Lower lobe of right lung (tissue), 2 donors: ENCODE results near the gene FOXK1. TPM values are rescaled to one million over a fixed set of nuclear protein-coding genes. Genes with fewer than 3 reads are reported as not detected.

ENCODE experiments used
- ATAC-seq, 2 donors: fragments of 200-7000 bp; cut with Tn5 transposase; one replicate each; pipeline ENCODE4 v1.9.1; 2020 to 2022; ENCODE audit warnings: mild to moderate bottlenecking in 2 of 2, moderate library complexity in 2 of 2
- DNase-seq: peaks from one replicate; pipeline ENCODE4 v3.0.0-alpha.2; 2020
- H3K27ac ChIP-seq: fragments of 200-600 bp; one replicate; pipeline ENCODE4 v1.8.0; 2022
- H3K27me3 ChIP-seq: fragments of 200-600 bp; one replicate; pipeline ENCODE4 v1.8.0; 2022; ENCODE audit warnings: low read depth
- H3K36me3 ChIP-seq: fragments of 200-600 bp; one replicate; pipeline ENCODE4 v1.8.0; 2022; ENCODE audit warnings: mild to moderate bottlenecking
- H3K4me1 ChIP-seq: fragments of 200-600 bp; one replicate; pipeline ENCODE4 v1.8.0; 2022
- H3K4me3 ChIP-seq: fragments of 200-600 bp; one replicate; pipeline ENCODE4 v1.8.0; 2022; ENCODE audit warnings: mild to moderate bottlenecking
- H3K9me3 ChIP-seq: fragments of 200-600 bp; one replicate; pipeline ENCODE4 v1.8.0; 2022
- intact Hi-C: fragments of 100-400 bp; cut with DNase I; formaldehyde crosslinking; loops from one replicate; pipeline ENCODE4 v1.11.0; 2022
- total RNA-seq: library from RNA; stranded (reverse); fragmentation: NEBNext Ultra II Directional; extraction: Animal tissue kit (Norgen Biotek cat#: 25700); gene quantifications from one replicate; pipeline ENCODE4 v1.2.1, GENCODE V29; 2021
- TF ChIP-seq, protein P1 (sequence below): fragments of 200-600 bp; IDR thresholded peaks from one replicate; pipeline ENCODE4 v1.8.0; 2022; ENCODE audit warnings: antibody characterized with exemption, mild to moderate bottlenecking
- donor health status: DM: no; HTN: yes; CAD: no; lungs with severe emphysema.

FOXK1 gene
- total RNA-seq, 1 donor from 2014 or later = 28.8 TPM

DNA sequence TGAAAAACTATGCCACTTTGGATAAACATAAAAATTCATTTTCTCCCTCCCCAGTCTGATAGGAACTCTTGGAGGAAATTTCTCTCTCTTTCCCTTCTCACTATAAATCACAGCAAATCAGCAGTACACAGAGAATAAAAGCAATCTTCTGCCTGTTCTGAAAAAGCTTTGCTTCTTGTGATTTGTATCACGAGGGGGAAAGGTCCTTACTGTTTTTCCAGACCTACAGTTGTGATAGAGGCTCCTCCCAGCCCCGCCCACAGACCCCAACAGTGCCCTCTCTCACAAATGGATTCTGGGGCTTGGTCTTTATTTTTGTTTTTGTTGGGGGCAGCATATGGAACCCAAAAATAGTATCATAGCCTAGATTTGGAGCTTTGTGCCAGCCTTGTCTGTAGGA is 12.2 kb downstream of the FOXK1 start:
- no peak for DNase-seq
- Histone ChIP-seq H3K36me3 (no peaks in the 10 kb centered on the region), H3K9me3 (no peaks in the 10 kb centered on the region), H3K4me3 (no peak overlapping the region), H3K4me1 (peaks cover 49% of the 10 kb centered on the region), H3K27me3 (no peaks in the 10 kb centered on the region), H3K27ac (peak overlapping the region; percentile 12)
- intact Hi-C loops = no loop called here
- TF ChIP-seq, protein P1, sequence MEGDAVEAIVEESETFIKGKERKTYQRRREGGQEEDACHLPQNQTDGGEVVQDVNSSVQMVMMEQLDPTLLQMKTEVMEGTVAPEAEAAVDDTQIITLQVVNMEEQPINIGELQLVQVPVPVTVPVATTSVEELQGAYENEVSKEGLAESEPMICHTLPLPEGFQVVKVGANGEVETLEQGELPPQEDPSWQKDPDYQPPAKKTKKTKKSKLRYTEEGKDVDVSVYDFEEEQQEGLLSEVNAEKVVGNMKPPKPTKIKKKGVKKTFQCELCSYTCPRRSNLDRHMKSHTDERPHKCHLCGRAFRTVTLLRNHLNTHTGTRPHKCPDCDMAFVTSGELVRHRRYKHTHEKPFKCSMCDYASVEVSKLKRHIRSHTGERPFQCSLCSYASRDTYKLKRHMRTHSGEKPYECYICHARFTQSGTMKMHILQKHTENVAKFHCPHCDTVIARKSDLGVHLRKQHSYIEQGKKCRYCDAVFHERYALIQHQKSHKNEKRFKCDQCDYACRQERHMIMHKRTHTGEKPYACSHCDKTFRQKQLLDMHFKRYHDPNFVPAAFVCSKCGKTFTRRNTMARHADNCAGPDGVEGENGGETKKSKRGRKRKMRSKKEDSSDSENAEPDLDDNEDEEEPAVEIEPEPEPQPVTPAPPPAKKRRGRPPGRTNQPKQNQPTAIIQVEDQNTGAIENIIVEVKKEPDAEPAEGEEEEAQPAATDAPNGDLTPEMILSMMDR = no peak
- ATAC-seq = no peak

DNA sequence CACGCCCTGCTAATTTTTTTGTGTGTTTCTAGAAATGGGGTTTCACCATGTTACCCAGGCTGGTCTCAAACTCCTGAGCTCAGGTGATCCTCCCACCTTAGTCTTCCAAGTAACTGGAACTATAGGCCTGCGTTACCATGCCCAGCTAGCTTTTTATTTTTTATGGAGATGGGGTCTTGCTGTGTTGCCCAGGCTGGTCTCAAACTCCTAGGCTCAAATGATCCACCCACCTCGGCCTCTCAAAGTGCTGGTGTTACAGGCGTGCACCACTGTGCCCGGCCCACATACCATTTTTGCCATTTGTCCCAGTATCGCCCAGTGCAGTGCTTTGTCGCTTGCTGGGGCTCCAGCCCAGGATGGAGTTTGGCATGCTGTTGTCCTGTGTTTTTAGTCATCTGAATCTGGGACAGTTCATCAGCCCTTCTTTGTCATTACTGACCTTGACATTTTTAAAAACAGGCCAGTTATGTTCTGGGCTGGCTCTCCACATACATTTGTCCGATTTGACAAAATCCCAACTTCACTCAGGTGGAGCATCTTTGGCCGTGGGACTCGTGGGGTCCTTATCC is 16.7 kb downstream of the FOXK1 start:
- Histone ChIP-seq H3K4me1 (peaks cover 41% of the 10 kb centered on the region), H3K4me3 (no peak overlapping the region), H3K36me3 (no peaks in the 10 kb centered on the region), H3K27ac (no peak overlapping the region), H3K9me3 (no peaks in the 10 kb centered on the region), H3K27me3 (no peaks in the 10 kb centered on the region)
- no peak for ATAC-seq
- no peak for DNase-seq
- intact Hi-C loops = no loop called here
- TF ChIP-seq, protein P1 = no peak

DNA sequence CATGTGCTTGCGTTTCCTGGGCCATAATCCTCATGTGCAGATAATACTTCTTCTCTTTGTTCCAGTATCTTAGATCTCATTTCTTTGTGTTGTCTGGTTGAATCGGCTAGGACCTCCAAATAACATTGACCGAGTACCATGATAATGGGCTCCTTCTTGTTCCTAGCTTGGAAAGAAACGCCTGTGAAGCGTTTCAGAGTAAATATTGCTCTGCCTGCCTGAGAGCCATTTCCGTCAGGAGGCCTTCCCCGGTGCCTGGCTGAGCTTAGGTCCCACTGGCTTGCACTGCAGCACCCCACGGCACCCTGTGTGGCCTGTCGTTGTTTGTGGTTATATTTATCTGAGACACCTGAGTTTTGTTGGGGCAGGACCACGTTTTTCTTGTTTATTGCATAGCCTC is 17.7 kb downstream of the FOXK1 start:
- TF ChIP-seq, protein P1 = no peak
- Histone ChIP-seq H3K4me1 (peaks cover 34% of the 10 kb centered on the region), H3K4me3 (no peak overlapping the region), H3K27me3 (no peaks in the 10 kb centered on the region), H3K27ac (peak overlapping the region; percentile 3), H3K9me3 (no peaks in the 10 kb centered on the region), H3K36me3 (no peaks in the 10 kb centered on the region)
- ATAC-seq = peak; percentile 35 to 36
- intact Hi-C loops = no loop called here
- no peak for DNase-seq

DNA sequence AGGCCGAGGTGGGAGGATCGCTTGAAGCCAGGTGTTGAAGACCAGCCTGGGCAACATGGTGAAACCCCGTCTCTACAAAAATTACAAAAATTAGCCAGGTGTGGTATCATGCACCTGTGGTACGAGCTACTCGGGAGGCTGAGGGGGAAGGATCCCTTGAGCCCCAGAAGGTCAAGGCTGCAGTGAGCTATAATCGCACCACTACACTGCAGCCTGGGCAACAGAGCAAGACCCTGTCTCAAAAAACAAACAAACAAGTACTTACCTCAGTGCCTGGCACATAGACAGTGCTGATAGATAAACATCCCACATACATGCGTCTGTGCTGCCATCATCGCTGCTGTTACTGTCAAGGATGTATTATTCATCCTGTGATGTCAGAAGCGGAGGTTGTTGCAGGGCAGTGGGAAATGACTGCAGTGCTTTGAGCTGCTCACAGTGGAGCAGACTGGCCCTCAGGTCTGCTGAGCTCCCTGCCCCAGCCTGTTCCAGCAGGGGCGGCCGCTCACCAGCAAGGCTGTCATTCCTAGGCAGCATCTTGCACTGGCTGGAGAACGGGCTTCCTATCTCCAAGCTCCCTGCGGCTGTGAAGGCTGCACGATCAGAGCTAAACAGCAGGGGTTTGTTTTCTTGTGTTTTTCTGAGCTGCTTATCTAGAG is 18.6 kb downstream of the FOXK1 start:
- DNase-seq (no peak), ATAC-seq (peak; percentile 36 to 57)
- H3K27ac ChIP-seq = peak overlapping the region; percentile 3
- H3K36me3 ChIP-seq = no peaks in the 10 kb centered on the region
- intact Hi-C loops = no loop called here
- no peak overlapping the region for H3K4me3 ChIP-seq
- H3K9me3 ChIP-seq = no peaks in the 10 kb centered on the region
- peaks cover 28% of the 10 kb centered on the region for H3K4me1 ChIP-seq
- no peaks in the 10 kb centered on the region for H3K27me3 ChIP-seq
- TF ChIP-seq, protein P1 = no peak

DNA sequence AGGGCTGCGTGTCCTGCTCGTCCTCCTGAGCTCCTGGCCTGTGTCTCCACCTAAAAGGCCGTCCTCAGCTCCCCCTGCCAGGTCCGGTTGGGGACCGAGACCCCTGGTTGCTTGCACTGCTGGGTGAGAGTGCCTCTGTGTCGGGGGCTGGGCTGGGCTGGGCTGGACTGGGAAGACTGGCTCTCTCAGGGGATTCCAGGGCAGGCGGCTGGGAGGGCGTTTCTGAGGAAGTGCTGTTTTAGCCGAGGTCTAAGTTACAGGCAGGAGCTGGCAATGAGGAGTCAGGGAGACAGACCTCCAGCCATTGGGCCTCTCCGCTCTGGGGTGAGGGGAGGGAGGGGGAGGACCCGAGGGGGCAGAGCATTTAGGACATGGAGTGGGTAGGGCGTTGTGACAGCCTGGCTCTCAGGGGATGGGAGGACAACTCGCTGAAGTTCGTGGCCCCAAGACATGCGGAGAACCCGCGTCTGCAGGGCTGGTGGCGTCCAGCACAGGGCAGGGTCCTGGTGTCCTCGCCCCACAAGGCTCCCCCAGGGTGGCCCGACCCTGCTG is 20.9 kb downstream of the FOXK1 start:
- ATAC-seq (peak in 1 of 2 donors; percentile 9), DNase-seq (no peak)
- Histone ChIP-seq H3K9me3 (no peaks in the 10 kb centered on the region), H3K4me3 (no peak overlapping the region), H3K36me3 (no peaks in the 10 kb centered on the region), H3K27ac (no peak overlapping the region), H3K4me1 (peaks cover 50% of the 10 kb centered on the region), H3K27me3 (no peaks in the 10 kb centered on the region)
- intact Hi-C loops = no loop called here
- TF ChIP-seq, protein P1 = no peak
